IMR-90 (cell line): ENCODE data around the gene TEKT5. TPM values are rescaled to one million over a fixed set of nuclear protein-coding genes. Genes with fewer than 3 reads are reported as not detected.

Experiments used
- ATAC-seq: fragments of 200-7000 bp; cut with Tn5 transposase; 2 replicates; pipeline ENCODE4 v1.9.1; 2020; ENCODE audit warnings: low read depth, mild to moderate bottlenecking, moderate library complexity
- BruUV-seq: library from RNA; stranded (reverse); fragments of 400-500 nt; replicated peaks from 2 replicates; lab custom pipeline; 2021; lab: Mats Ljungman, UMichigan
- CTCF ChIA-PET: fragments of 300-600 bp; formaldehyde crosslinking; extraction: SDS; loops from one replicate; lab custom pipeline; 2021; ENCODE audit warnings: antibody characterized with exemption; lab: Yijun Ruan, JAX
- POLR2A ChIA-PET: fragments of 300-600 bp; sonication (Branson Sonifier 250); formaldehyde crosslinking; loops from one replicate; lab custom pipeline; 2022; ENCODE audit warnings: antibody characterized with exemption; ENCODE audit not compliant: unreplicated experiment; lab: Charles Lee
- DNase-seq: peaks from one replicate; pipeline ENCODE4 v3.0.0; 2013
- H2AFZ ChIP-seq: replicated peaks from 2 replicates; pipeline ENCODE3; 2013; ENCODE audit warnings: low read length, mild to moderate bottlenecking; ENCODE audit not compliant: poor library complexity
- H2AK5ac ChIP-seq: 2 replicates; pipeline ENCODE4 v1.6.1; 2013; ENCODE audit warnings: low read depth, low read length, inconsistent platforms
- H2AK9ac ChIP-seq: replicated peaks from 2 replicates; pipeline ENCODE3; 2013; ENCODE audit warnings: mild to moderate bottlenecking, low read depth, low read length, moderate library complexity; ENCODE audit not compliant: poor library complexity
- H2BK120ac ChIP-seq: 2 replicates; pipeline ENCODE4 v1.6.1; 2013; ENCODE audit warnings: low read depth, low read length, inconsistent platforms
- H2BK15ac ChIP-seq: 3 replicates; pipeline ENCODE4 v1.6.1; 2013; ENCODE audit warnings: low read depth, low read length, inconsistent platforms
- H2BK20ac ChIP-seq: 2 replicates; pipeline ENCODE4 v1.6.1; 2013; ENCODE audit warnings: low read depth, mild to moderate bottlenecking, inconsistent platforms, low read length, moderate library complexity
- H2BK5ac ChIP-seq: 2 replicates; pipeline ENCODE4 v1.6.1; 2013; ENCODE audit warnings: mild to moderate bottlenecking, low read depth, low read length, inconsistent platforms; ENCODE audit not compliant: poor library complexity, severe bottlenecking
- H3K14ac ChIP-seq: replicated peaks from 2 replicates; pipeline ENCODE4 v1.6.1; 2013; ENCODE audit warnings: low read depth, low read length, inconsistent platforms
- H3K18ac ChIP-seq: 2 replicates; pipeline ENCODE4 v1.6.1; 2013; ENCODE audit warnings: low read depth, low read length, control low read depth
- H3K23ac ChIP-seq: 2 replicates; pipeline ENCODE4 v1.6.1; 2013; ENCODE audit warnings: low read depth, low read length, inconsistent platforms
- H3K27ac ChIP-seq: 2 replicates; pipeline ENCODE4 v1.5.1; 2013; ENCODE audit warnings: mild to moderate bottlenecking, control low read depth, low read length; ENCODE audit not compliant: insufficient read depth
- H3K27me3 ChIP-seq: 2 replicates; pipeline ENCODE4 v1.6.1; 2013; ENCODE audit warnings: low read length; ENCODE audit not compliant: control insufficient read depth, insufficient read depth
- H3K36me3 ChIP-seq: 2 replicates; pipeline ENCODE4 v1.6.1; 2013; ENCODE audit warnings: low read length, mixed read lengths; ENCODE audit not compliant: control insufficient read depth, insufficient read depth
- H3K4ac ChIP-seq: 2 replicates; pipeline ENCODE4 v1.6.1; 2013; ENCODE audit warnings: low read depth, low read length, inconsistent platforms
- H3K4me1 ChIP-seq: 2 replicates; pipeline ENCODE4 v1.6.1; 2013; ENCODE audit warnings: low read length, mixed read lengths; ENCODE audit not compliant: control insufficient read depth, insufficient read depth
- H3K4me2 ChIP-seq: 2 replicates; pipeline ENCODE4 v1.6.1; 2013; ENCODE audit warnings: low read depth, mild to moderate bottlenecking, control low read depth, low read length, moderate library complexity
- H3K4me3 ChIP-seq: 2 replicates; pipeline ENCODE4 v1.5.1; 2013; ENCODE audit warnings: low read depth, mild to moderate bottlenecking, control low read depth, low read length, moderate library complexity; ENCODE audit not compliant: insufficient read depth
- H3K56ac ChIP-seq: 2 replicates; pipeline ENCODE4 v1.6.1; 2013; ENCODE audit warnings: low read length, inconsistent platforms; ENCODE audit not compliant: insufficient read depth; ENCODE audit errors: extremely low read depth
- H3K79me1 ChIP-seq, 2 experiments: 2 replicates each; pipeline ENCODE4 v1.6.1; 2013; ENCODE audit warnings: low read length in 2 of 2, inconsistent platforms in 1 of 2, low read depth in 1 of 2
- H3K9ac ChIP-seq: 2 replicates; pipeline ENCODE4 v1.6.1; 2013; ENCODE audit warnings: low read depth, low read length, control low read depth
- H3K9me1 ChIP-seq: 2 replicates; pipeline ENCODE4 v1.6.1; 2013; ENCODE audit warnings: low read length, inconsistent platforms; ENCODE audit not compliant: insufficient read depth
- H3K9me3 ChIP-seq: 2 replicates; pipeline ENCODE4 v1.6.1; 2013; ENCODE audit warnings: low read length; ENCODE audit not compliant: control insufficient read depth, insufficient read depth
- H4K20me1 ChIP-seq: 2 replicates; pipeline ENCODE4 v1.6.1; 2013; ENCODE audit warnings: low read length, inconsistent platforms; ENCODE audit not compliant: insufficient read depth
- H4K5ac ChIP-seq: 2 replicates; pipeline ENCODE4 v1.6.1; 2013; ENCODE audit warnings: mild to moderate bottlenecking, low read depth, low read length, control low read depth
- H4K8ac ChIP-seq, 2 experiments: 2 replicates each; pipeline ENCODE4 v1.6.1; 2013; ENCODE audit warnings: low read depth in 2 of 2, low read length in 2 of 2, control low read depth in 1 of 2, inconsistent platforms in 1 of 2
- H4K91ac ChIP-seq: 2 replicates; pipeline ENCODE4 v1.6.1; 2013; ENCODE audit warnings: low read depth, low read length, inconsistent platforms; ENCODE audit not compliant: insufficient read depth
- BHLHE40 ChIP-seq: fragments of 150-350 bp; IDR thresholded peaks from 2 replicates; pipeline ENCODE4 v1.6.1; 2016; ENCODE audit warnings: mild to moderate bottlenecking, low read depth, low read length
- CHD1 ChIP-seq: IDR thresholded peaks from 2 replicates; pipeline ENCODE4 v1.6.1; 2012; ENCODE audit warnings: low read depth, low read length, improper control_type of control experiment
- CTCF ChIP-seq: conservative IDR thresholded peaks from 2 replicates; pipeline ENCODE4 v1.5.1; 2012; ENCODE audit warnings: mild to moderate bottlenecking, low read depth, low read length, improper control_type of control experiment
- ELK1 ChIP-seq: fragments of 150-350 bp; IDR thresholded peaks from 2 replicates; pipeline ENCODE4 v1.6.1; 2016; ENCODE audit warnings: low read depth, mild to moderate bottlenecking, low read length, moderate library complexity, borderline replicate concordance
- FOS ChIP-seq: fragments of 150-350 bp; IDR thresholded peaks from 2 replicates; pipeline ENCODE4 v1.6.1; 2016; ENCODE audit warnings: low read depth, low read length
- MAFK ChIP-seq: IDR thresholded peaks from 2 replicates; pipeline ENCODE4 v1.6.1; 2012; ENCODE audit warnings: low read depth, low read length, improper control_type of control experiment
- MAZ ChIP-seq: IDR thresholded peaks from 2 replicates; pipeline ENCODE4 v1.6.1; 2012; ENCODE audit warnings: low read depth, mild to moderate bottlenecking, low read length, improper control_type of control experiment, moderate library complexity, borderline replicate concordance
- MXI1 ChIP-seq: IDR thresholded peaks from 2 replicates; pipeline ENCODE4 v1.6.1; 2012; ENCODE audit warnings: low read depth, mild to moderate bottlenecking, low read length, moderate library complexity, borderline replicate concordance
- NFE2L2 ChIP-seq: fragments of 150-350 bp; IDR thresholded peaks from 2 replicates; pipeline ENCODE4 v1.6.1; 2016; ENCODE audit warnings: low read depth, mild to moderate bottlenecking, low read length
- POLR2A ChIP-seq: IDR thresholded peaks from 2 replicates; pipeline ENCODE4 v1.6.1; 2012; ENCODE audit warnings: mild to moderate bottlenecking, low read depth, low read length
- RAD21 ChIP-seq: IDR thresholded peaks from 2 replicates; pipeline ENCODE4 v1.6.1; 2012; ENCODE audit warnings: low read length, improper control_type of control experiment
- RCOR1 ChIP-seq: IDR thresholded peaks from 2 replicates; pipeline ENCODE4 v1.6.1; 2012; ENCODE audit warnings: mild to moderate bottlenecking, low read length, improper control_type of control experiment; ENCODE audit not compliant: insufficient replicate concordance
- RFX5 ChIP-seq: IDR thresholded peaks from 2 replicates; pipeline ENCODE4 v1.8.0; 2012; ENCODE audit warnings: low read depth, mild to moderate bottlenecking, low read length, moderate library complexity
- SMC3 ChIP-seq: fragments of 150-350 bp; IDR thresholded peaks from 2 replicates; pipeline ENCODE4 v1.6.1; 2016; ENCODE audit warnings: low read depth, mild to moderate bottlenecking, antibody characterized with exemption, low read length, moderate library complexity
- USF2 ChIP-seq: fragments of 150-350 bp; IDR thresholded peaks from 2 replicates; pipeline ENCODE4 v1.6.1; 2017; ENCODE audit warnings: mild to moderate bottlenecking, antibody characterized with exemption, low read length, low read depth
- WGBS, 2 experiments: methylation state at CpG; one replicate each; pipeline versions ENCODE4 v1.1.5 to v1.1.7; 2013; ENCODE audit warnings: missing lambda C conversion rate in 2 of 2; ENCODE audit not compliant: insufficient read length in 1 of 2; ENCODE audit errors: extremely low coverage in 2 of 2; 5-methylcytosine and 5-hydroxymethylcytosine counted together
- dilution Hi-C: fragments of 300-500 bp; cut with HindIII; formaldehyde crosslinking; loops from one replicate; pipeline ENCODE4 v1.14.3; 2018; ENCODE audit warnings: low sequenced_read_pairs; ENCODE audit not compliant: unreplicated experiment
- in situ Hi-C: fragments of 300-500 bp; cut with MboI; formaldehyde crosslinking; loops from 3 replicates; pipeline ENCODE4 v1.14.3; 2019; ENCODE audit warnings: low sequenced_read_pairs, inconsistent platforms, mixed read lengths
- intact Hi-C: fragments of 100-400 bp; cut with micrococcal nuclease; formaldehyde crosslinking; loops from 2 replicates; pipeline ENCODE4 v1.10.0; 2022
- polyA plus RNA-seq, 3 experiments: library from polyadenylated mRNA; depleted of rRNA; stranded (reverse); fragments of >200 nt; gene quantifications; 2 replicates each; pipeline ENCODE4 v1.2.3, GENCODE V29; 2012; ENCODE audit warnings: low replicate concordance in 1 of 3
- total RNA-seq: library from RNA; depleted of rRNA; stranded (reverse); fragments of >200 nt; gene quantifications from 2 replicates; pipeline ENCODE4 v1.2.3, GENCODE V29; 2012

The TEKT5 gene
- total and polyA plus RNA-seq, 2 of the 4 experiments (the other 2 are of a cell fraction), result 0.17 TPM; not detected in 1

- intact Hi-C loops, result no loop called here
- in situ Hi-C loops, result no loop called here
- TF ChIP-seq USF2 (no peak), RFX5 (no peak), RCOR1 (no peak), RAD21 (no peak), NFE2L2 (no peak), MAFK (no peak), BHLHE40 (no peak), MAZ (no peak), MXI1 (no peak), CHD1 (no peak), POLR2A (no peak), SMC3 (no peak), ELK1 (no peak), FOS (no peak), CTCF (no peak)
Observed at GRCh38 chr16:10610499-10611184, 84.1 kb downstream of the TEKT5 start.

More at GRCh38 chr16:10610499-10611184, 84.1 kb downstream of the TEKT5 start:
- Histone ChIP-seq H4K20me1 (no peaks in the 10 kb centered on the region), H3K36me3 (no peaks in the 10 kb centered on the region), H3K14ac (no peak overlapping the region), H3K9me3 (no peaks in the 10 kb centered on the region), H2AK5ac (no peak overlapping the region), H2AK9ac (no peak overlapping the region), H3K4me3 (no peak overlapping the region), H4K5ac (no peak overlapping the region), H4K91ac (no peak overlapping the region), H4K8ac (no peak overlapping the region), H3K9ac (no peak overlapping the region), H3K4me1 (peaks cover 7% of the 10 kb centered on the region), H3K4ac (no peak overlapping the region), H2BK20ac (no peak overlapping the region; the same call in 1 of the 2 replicates), H2BK120ac (no peak overlapping the region), H3K18ac (no peak overlapping the region), H2BK5ac (no peak overlapping the region), H3K27ac (no peak overlapping the region), H3K79me1 (no peaks in the 10 kb centered on the region), H3K9me1 (no peaks in the 10 kb centered on the region), H3K23ac (no peak overlapping the region), H2BK15ac (no peak overlapping the region), H3K4me2 (no peak overlapping the region), H3K27me3 (no peaks in the 10 kb centered on the region; the same call in 1 of the 2 replicates), H2AFZ (no peak overlapping the region), H3K56ac (no peak overlapping the region)
- ATAC-seq (no peak), DNase-seq (no peak)
- dilution Hi-C loops, result no loop called here
- POLR2A ChIA-PET, result no interaction called here
- BruUV-seq, result no TSS peak
- CTCF ChIA-PET, result interaction anchor here (0.6 to 1.1 kb wide), 3 partner anchors 30 to 1311 kb away, joined by 3 to 5 read pairs (median 3); partner anchors contain the start of gene EMP2
- 81% methylated on average over 4 of the region's 13 CpGs; no CpG with 5 or more reads in 1 of the 2 experiments for WGBS, 2 experiments
